Brain microvascular endothelial cell (primary cell): ENCODE measurements around the gene ADAM10.

Experiments used
- DNase-seq: peaks from one replicate; pipeline ENCODE4 v3.0.0-alpha.2; 2020
- H3K27ac ChIP-seq: fragments of 250-450 bp; sonication (Bioruptor Pico); 2 replicates; pipeline ENCODE4 v1.5.1; 2020; ENCODE audit warnings: mild to moderate bottlenecking, moderate library complexity
- H3K27me3 ChIP-seq: fragments of 250-450 bp; sonication (Bioruptor Pico); replicated peaks from 2 replicates; pipeline ENCODE4 v1.5.1; 2020; ENCODE audit warnings: mild to moderate bottlenecking
- H3K36me3 ChIP-seq: fragments of 250-450 bp; sonication (Bioruptor Pico); replicated peaks from 2 replicates; pipeline ENCODE4 v1.5.1; 2020; ENCODE audit warnings: mild to moderate bottlenecking
- H3K4me3 ChIP-seq: 2 replicates; pipeline ENCODE4 v1.5.1; 2011; ENCODE audit warnings: low read depth, mild to moderate bottlenecking, control low read depth, low read length, moderate library complexity
- CTCF ChIP-seq: IDR thresholded peaks from 2 replicates; pipeline ENCODE4 v1.5.1; 2011; ENCODE audit warnings: low read depth, mild to moderate bottlenecking, moderate library complexity, low read length, control low read depth, inconsistent platforms; ENCODE audit errors: missing control alignments
- in situ Hi-C: cut with HindIII; loops from 2 replicates; pipeline ENCODE4 v1.10.0; 2017; ENCODE audit warnings: low sequenced_read_pairs, low pct_ligation_motif_present

Gene ADAM10

GRCh38 chr15:58650102-58650501 lies 99.4 kb downstream of the ADAM10 start:
- H3K27me3 ChIP-seq, result no peaks in the 10 kb centered on the region
- no peak for TF ChIP-seq CTCF
- H3K4me3 ChIP-seq, result no peak overlapping the region
- H3K36me3 ChIP-seq, result peaks cover 2% of the 10 kb centered on the region
- in situ Hi-C loops, result no loop called here
- no peak overlapping the region for H3K27ac ChIP-seq
- no peak for DNase-seq

- in situ Hi-C loops, result no loop called here
- no peak for TF ChIP-seq CTCF
- no peak for DNase-seq
- H3K27ac ChIP-seq, result no peak overlapping the region
- H3K36me3 ChIP-seq, result peaks cover under 1% of the 10 kb centered on the region
- no peak overlapping the region for H3K4me3 ChIP-seq
- H3K27me3 ChIP-seq, result no peaks in the 10 kb centered on the region
Measured at GRCh38 chr15:58649175-58649574, 100.3 kb downstream of the ADAM10 start.

- Histone ChIP-seq H3K4me3 (no peak overlapping the region), H3K27me3 (no peaks in the 10 kb centered on the region), H3K36me3 (peaks cover 11% of the 10 kb centered on the region), H3K27ac (no peak overlapping the region)
- TF ChIP-seq CTCF, result no peak
- no peak for DNase-seq
- in situ Hi-C loops, result no loop called here
Measured at GRCh38 chr15:58643996-58644395, 105.5 kb downstream of the ADAM10 start.

GRCh38 chr15:58641660-58642059 lies 107.8 kb downstream of the ADAM10 start:
- Histone ChIP-seq H3K27me3 (no peaks in the 10 kb centered on the region), H3K4me3 (no peak overlapping the region), H3K27ac (no peak overlapping the region), H3K36me3 (peaks cover 11% of the 10 kb centered on the region)
- in situ Hi-C loops, result no loop called here
- no peak for TF ChIP-seq CTCF
- no peak for DNase-seq

GRCh38 chr15:58639992-58640391 lies 109.5 kb downstream of the ADAM10 start:
- in situ Hi-C loops, result no loop called here
- TF ChIP-seq CTCF, result no peak
- no peaks in the 10 kb centered on the region for H3K27me3 ChIP-seq
- H3K36me3 ChIP-seq, result peaks cover 11% of the 10 kb centered on the region
- H3K4me3 ChIP-seq, result no peak overlapping the region
- no peak for DNase-seq
- H3K27ac ChIP-seq, result no peak overlapping the region

- DNase-seq, result no peak
- peaks cover 11% of the 10 kb centered on the region for H3K36me3 ChIP-seq
- no peak overlapping the region for H3K4me3 ChIP-seq
- no peaks in the 10 kb centered on the region for H3K27me3 ChIP-seq
- H3K27ac ChIP-seq, result no peak overlapping the region
- in situ Hi-C loops, result no loop called here
- no peak for TF ChIP-seq CTCF
Measured at GRCh38 chr15:58639002-58639756, 110.3 kb downstream of the ADAM10 start.
